GM18951 (cell line): ENCODE results near the gene SULT1C4.
"Not testable (repeated sequence)": the region's sequence is repeated elsewhere in the genome, so short reads cannot be mapped to it uniquely, and the experiment has no call there.

ENCODE experiments used
- POLR2A ChIP-seq: IDR thresholded peaks from 4 replicates; pipeline ENCODE4 v1.6.1; 2011; ENCODE audit warnings: mild to moderate bottlenecking; ENCODE audit not compliant: insufficient read length, insufficient read depth; ENCODE audit errors: extremely low read depth
- in situ Hi-C: fragments of 300-500 bp; cut with MboI; formaldehyde crosslinking; loops from one replicate; pipeline ENCODE4 v1.12.0; 2022; ENCODE audit warnings: low sequenced_read_pairs, mixed read lengths, inconsistent platforms; ENCODE audit not compliant: unreplicated experiment

SULT1C4 gene

GRCh38 chr2:108377815-108378630 lies at the start of gene SULT1C4:
SULT1C4 (plus strand) TSS chr2:108377954; CDS start chr2:108378338, 384 bp downstream.
- no peak for TF ChIP-seq POLR2A
- in situ Hi-C loops = no loop called here

GRCh38 chr2:108329771-108330170 lies 48.0 kb upstream of the SULT1C4 start:
- no peak for TF ChIP-seq POLR2A
- in situ Hi-C loops = loop anchor here (25.0 kb wide), 1 partner anchor 258 kb away; no protein-coding TSS in a partner anchor

GRCh38 chr2:108330979-108331378 lies 46.8 kb upstream of the SULT1C4 start:
- in situ Hi-C loops = loop anchor here (25.0 kb wide), 1 partner anchor 256 kb away; no protein-coding TSS in a partner anchor
- no peak for TF ChIP-seq POLR2A

GRCh38 chr2:108345951-108346350 lies 31.8 kb upstream of the SULT1C4 start:
- no peak for TF ChIP-seq POLR2A
- in situ Hi-C loops = loop anchor here (25.0 kb wide), 1 partner anchor 241 kb away; no protein-coding TSS in a partner anchor

- no peak for TF ChIP-seq POLR2A
- in situ Hi-C loops = loop anchor here (25.0 kb wide), 1 partner anchor 240 kb away; no protein-coding TSS in a partner anchor
Observed at GRCh38 chr2:108346827-108347226, 30.9 kb upstream of the SULT1C4 start.

- no peak for TF ChIP-seq POLR2A
- in situ Hi-C loops = loop anchor here (25.0 kb wide), 1 partner anchor 240 kb away; no protein-coding TSS in a partner anchor
Observed at GRCh38 chr2:108347786-108348185, 30.0 kb upstream of the SULT1C4 start.

- in situ Hi-C loops = loop anchor here (25.0 kb wide), 1 partner anchor 238 kb away; no protein-coding TSS in a partner anchor
- no peak for TF ChIP-seq POLR2A
Observed at GRCh38 chr2:108348816-108349570, 28.8 kb upstream of the SULT1C4 start.

- no peak for TF ChIP-seq POLR2A
- in situ Hi-C loops = loop anchor here (25.0 kb wide), 1 partner anchor 238 kb away; no protein-coding TSS in a partner anchor
Observed at GRCh38 chr2:108349571-108349928, 28.2 kb upstream of the SULT1C4 start.

GRCh38 chr2:108351889-108352288 lies 25.9 kb upstream of the SULT1C4 start:
- in situ Hi-C loops = no loop called here
- no peak for TF ChIP-seq POLR2A

- in situ Hi-C loops = no loop called here
- no peak for TF ChIP-seq POLR2A
Observed at GRCh38 chr2:108354136-108354535, 23.6 kb upstream of the SULT1C4 start.

- no peak for TF ChIP-seq POLR2A
- in situ Hi-C loops = no loop called here
Observed at GRCh38 chr2:108355906-108356734, 21.6 kb upstream of the SULT1C4 start.

- in situ Hi-C loops = not testable (repeated sequence)
Observed at GRCh38 chr2:108359336-108359735, 18.4 kb upstream of the SULT1C4 start.
